ENCODE results near the gene MLH1. TPM values are rescaled to one million over a fixed set of nuclear protein-coding genes. Genes with fewer than 3 reads are reported as not detected.

The MLH1 gene
- total RNA-seq: 10 to 100 TPM; 28.6 to 38.8 (median 35.7) TPM
- 10 to 100 TPM; 16.6 to 21.8 (median 17.7) TPM for polyA plus RNA-seq
- long read RNA-seq, donor 1, transcript MLH1-201 (19 exons, 2,752 nt): major isoform, 5 of 59 reads
- long read RNA-seq, donor 1, partial matches to known transcripts: 49 of 59 reads
- long read RNA-seq, donor 1, other reads (novel, unspliced or antisense): 5 of 59 reads
- long read RNA-seq, donor 2, partial matches to known transcripts: 0 of 2 reads
- long read RNA-seq, donor 2, other reads (novel, unspliced or antisense): 0 of 2 reads

GRCh38 chr3:36993326-36994283 lies at the start of gene MLH1:
Gene MLH1 (plus strand): TSS chr3:36993518. CDS start chr3:36993548, 30 bp downstream.
- TF ChIP-seq POLR2AphosphoS5 (IDR thresholded peaks at IDR 0.05) (peak; percentile 92 to 94 (median 92)), CTCF (IDR thresholded peaks at IDR 0.05 in 8 of 11, conservative IDR thresholded peaks at IDR 0.05 in 3 of 11) (peak in 1 of 11 experiments; percentile 6), POLR2A (IDR thresholded peaks at IDR 0.05) (peak in 1 of 3 donors; percentile 78)
- H3K36me3 ChIP-seq: peaks cover 4 to 39% (median 26%) of the 10 kb centered on the region in 6 donors
- H3K4me3 ChIP-seq: peak within 1 kb of the TSS; percentile 50 to 78 (median 60)
- H3K4me1 ChIP-seq: peaks cover 42 to 57% (median 51%) of the 10 kb centered on the region in 6 donors
- DNase-seq: peak; percentile 98
- H3K27ac ChIP-seq: peak within 1 kb of the TSS; percentile 94 to 100 (median 99)
- H3K27me3 ChIP-seq (replicated peaks in 1 of 7): no peaks in the 10 kb centered on the region
- intact Hi-C loops (cut with DNase I; ENCODE audit: low total_unique reads): no loop called here
- H3K9me3 ChIP-seq: no peaks in the 10 kb centered on the region
- 1 to 2% (median 2%) methylated on average over 33 to 47 of the region's 47 CpGs for WGBS, 5 donors

DNA sequence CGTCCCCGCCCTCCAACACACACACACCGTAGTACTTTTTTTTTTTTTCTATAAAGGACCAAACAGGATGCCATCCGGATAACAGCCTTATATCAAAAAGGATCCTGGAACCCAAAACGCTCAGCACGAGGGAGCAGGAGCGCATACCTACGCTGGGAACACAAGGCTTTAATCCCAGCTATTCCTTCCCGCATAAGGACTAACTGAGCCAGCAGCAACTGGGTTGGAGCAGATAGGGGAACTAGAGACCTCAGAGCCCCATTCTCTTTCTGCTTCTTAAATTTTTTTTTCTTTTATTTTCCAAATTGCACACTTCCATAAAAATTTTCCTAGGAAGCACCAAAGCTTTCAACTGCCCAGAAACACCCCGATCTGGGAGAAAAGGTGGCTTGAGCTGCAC lies 49.7 kb upstream of the MLH1 start:
- intact Hi-C loops (cut with DNase I; ENCODE audit: low total_unique reads): no loop called here
- H3K4me3 ChIP-seq: peak overlapping the region; percentile 69 to 97 (median 82)
- H3K27me3 ChIP-seq (replicated peaks in 1 of 7): no peaks in the 10 kb centered on the region
- peaks cover 8 to 22% (median 20%) of the 10 kb centered on the region in 8 donors for H3K9me3 ChIP-seq
- WGBS, 5 donors: 28 to 37% (median 28%) methylated on average over 10 of the region's 10 CpGs
- no peak for DNase-seq
- peak overlapping the region in 7 of 8 donors; percentile 68 to 88 (median 80) for H3K27ac ChIP-seq
- peaks cover 0 to 33% (median 17%) of the 10 kb centered on the region in 6 donors for H3K4me1 ChIP-seq
- H3K36me3 ChIP-seq: no peaks in the 10 kb centered on the region
- TF ChIP-seq POLR2A (IDR thresholded peaks at IDR 0.05) (no peak), POLR2AphosphoS5 (IDR thresholded peaks at IDR 0.05) (no peak), CTCF (IDR thresholded peaks at IDR 0.05 in 8 of 11, conservative IDR thresholded peaks at IDR 0.05 in 3 of 11) (no peak)

DNA sequence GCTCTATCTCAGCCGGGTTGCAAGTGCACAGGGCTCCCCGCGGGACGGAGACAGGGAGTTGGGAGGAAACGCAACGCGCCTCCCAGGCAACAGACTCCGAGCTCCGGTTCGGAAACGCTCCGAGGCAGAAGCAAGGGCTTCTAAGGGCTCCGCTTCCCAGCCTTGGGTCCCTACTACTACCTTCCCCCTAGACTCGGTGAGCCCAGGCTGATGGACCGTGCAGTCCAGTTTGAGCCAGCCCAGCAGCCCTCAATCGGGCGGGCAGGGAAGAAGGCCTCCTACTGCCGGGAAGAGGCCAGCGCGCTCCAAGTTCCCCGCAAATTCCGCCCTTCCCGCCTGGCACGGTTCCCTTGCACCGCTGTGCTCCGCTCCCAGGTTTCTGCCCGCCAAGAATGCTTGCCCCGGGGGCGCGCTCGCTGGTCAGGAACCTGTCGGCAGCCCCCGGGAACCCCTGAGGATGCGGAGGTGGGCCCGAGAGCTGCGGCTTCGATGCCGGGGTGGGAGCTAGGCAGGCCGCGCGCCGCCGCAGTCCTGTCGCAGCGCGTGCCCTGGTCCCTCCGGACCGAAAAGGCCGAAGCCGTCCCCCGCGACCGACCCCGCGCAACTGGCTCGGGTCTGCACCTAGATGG lies 49.2 kb upstream of the MLH1 start:
- Histone ChIP-seq H3K4me1 (peaks cover 0 to 33% (median 17%) of the 10 kb centered on the region in 6 donors), H3K27me3 (replicated peaks in 1 of 7) (no peaks in the 10 kb centered on the region), H3K4me3 (peak overlapping the region; percentile 69 to 97 (median 82)), H3K36me3 (no peaks in the 10 kb centered on the region), H3K27ac (peak overlapping the region; percentile 68 to 88 (median 80)), H3K9me3 (peaks cover 8 to 27% (median 21%) of the 10 kb centered on the region in 8 donors)
- TF ChIP-seq POLR2AphosphoS5 (IDR thresholded peaks at IDR 0.05) (peak in 1 of 3 donors; percentile 6), POLR2A (IDR thresholded peaks at IDR 0.05) (no peak), CTCF (IDR thresholded peaks at IDR 0.05 in 8 of 11, conservative IDR thresholded peaks at IDR 0.05 in 3 of 11) (no peak)
- DNase-seq: peak; percentile 89
- WGBS, 5 donors: 0 to 5% (median 1%) methylated on average over 15 to 56 of the region's 56 CpGs
- intact Hi-C loops (cut with DNase I; ENCODE audit: low total_unique reads): no loop called here

Measured in spleen (tissue), 13 donors.